ENCODE data around the gene GABRD. TPM values are rescaled to one million over a fixed set of nuclear protein-coding genes. Genes with fewer than 3 reads are reported as not detected.

Gene GABRD
- total RNA-seq, 1 experiment from 2014 or later = not detected

- Histone ChIP-seq H3K36me3 (ENCODE audit: insufficient read depth, low read length) (no peaks in the 10 kb centered on the region), H3K79me2 (ENCODE audit: low read length) (no peaks in the 10 kb centered on the region), H3K4me1 (ENCODE audit: low read length) (no peaks in the 10 kb centered on the region), H3K4me2 (ENCODE audit: low read depth, low read length, poor library complexity, severe bottlenecking) (no peak overlapping the region), H3K27ac (ENCODE audit: low read length) (no peak overlapping the region), H2AFZ (ENCODE audit: low read length) (no peak overlapping the region), H4K20me1 (ENCODE audit: insufficient read depth, low read depth, low read length) (no peaks in the 10 kb centered on the region), H3K9me2 (replicated peaks; ENCODE audit: insufficient read depth, low read length) (no peaks in the 10 kb centered on the region), H3K9me3 (ENCODE audit: low read length) (no peaks in the 10 kb centered on the region), H3K4me3 (ENCODE audit: low read length) (no peak overlapping the region), H3K27me3 (ENCODE audit: low read length) (no peaks in the 10 kb centered on the region), H3K9ac (ENCODE audit: low read length) (no peak overlapping the region)
- DNase-seq = no peak
These were observed 17.3 kb upstream of the GABRD start for GRCh38 chr1:2001773-2002411.

GRCh38 chr1:2003541-2004131 lies 15.5 kb upstream of the GABRD start, which contains the start of gene CFAP74:
Gene CFAP74 (minus strand): TSS chr1:2003786. CDS start chr1:1990956, 12,830 bp downstream.
- Histone ChIP-seq H4K20me1 (ENCODE audit: insufficient read depth, low read depth, low read length) (no peaks in the 10 kb centered on the region), H3K27ac (ENCODE audit: low read length) (no peak within 1 kb of the TSS), H3K9ac (ENCODE audit: low read length) (no peak within 1 kb of the TSS), H3K9me2 (replicated peaks; ENCODE audit: insufficient read depth, low read length) (no peaks in the 10 kb centered on the region), H3K4me1 (ENCODE audit: low read length) (no peaks in the 10 kb centered on the region), H3K36me3 (ENCODE audit: insufficient read depth, low read length) (no peaks in the 10 kb centered on the region), H3K9me3 (ENCODE audit: low read length) (no peaks in the 10 kb centered on the region), H3K27me3 (ENCODE audit: low read length) (no peaks in the 10 kb centered on the region), H3K4me2 (ENCODE audit: low read depth, low read length, poor library complexity, severe bottlenecking) (no peak within 1 kb of the TSS), H3K4me3 (ENCODE audit: low read length) (no peak within 1 kb of the TSS), H2AFZ (ENCODE audit: low read length) (no peak within 1 kb of the TSS), H3K79me2 (ENCODE audit: low read length) (no peaks in the 10 kb centered on the region)
- no peak for DNase-seq

GRCh38 chr1:2004856-2005255 lies 14.3 kb upstream of the GABRD start:
- no peak overlapping the region for H3K9ac ChIP-seq (ENCODE audit: low read length)
- H3K79me2 ChIP-seq (ENCODE audit: low read length) = no peaks in the 10 kb centered on the region
- no peak overlapping the region for H3K27ac ChIP-seq (ENCODE audit: low read length)
- no peaks in the 10 kb centered on the region for H3K27me3 ChIP-seq (ENCODE audit: low read length)
- H2AFZ ChIP-seq (ENCODE audit: low read length) = no peak overlapping the region
- H3K4me3 ChIP-seq (ENCODE audit: low read length) = no peak overlapping the region
- H3K4me2 ChIP-seq (ENCODE audit: low read depth, low read length, poor library complexity, severe bottlenecking) = no peak overlapping the region
- H3K9me3 ChIP-seq (ENCODE audit: low read length) = no peaks in the 10 kb centered on the region
- H3K36me3 ChIP-seq (ENCODE audit: insufficient read depth, low read length) = no peaks in the 10 kb centered on the region
- no peaks in the 10 kb centered on the region for H3K4me1 ChIP-seq (ENCODE audit: low read length)
- H3K9me2 ChIP-seq (replicated peaks; ENCODE audit: insufficient read depth, low read length) = no peaks in the 10 kb centered on the region
- no peaks in the 10 kb centered on the region for H4K20me1 ChIP-seq (ENCODE audit: insufficient read depth, low read depth, low read length)
- DNase-seq = no peak

GRCh38 chr1:2009101-2010053 lies 9.8 kb upstream of the GABRD start:
- Histone ChIP-seq H3K4me1 (ENCODE audit: low read length) (no peaks in the 10 kb centered on the region), H3K9me2 (replicated peaks; ENCODE audit: insufficient read depth, low read length) (no peaks in the 10 kb centered on the region), H3K4me3 (ENCODE audit: low read length) (no peak overlapping the region), H3K27ac (ENCODE audit: low read length) (no peak overlapping the region), H3K9me3 (ENCODE audit: low read length) (no peaks in the 10 kb centered on the region), H3K4me2 (ENCODE audit: low read depth, low read length, poor library complexity, severe bottlenecking) (no peak overlapping the region), H4K20me1 (ENCODE audit: insufficient read depth, low read depth, low read length) (no peaks in the 10 kb centered on the region), H3K79me2 (ENCODE audit: low read length) (no peaks in the 10 kb centered on the region), H3K9ac (ENCODE audit: low read length) (no peak overlapping the region), H3K27me3 (ENCODE audit: low read length) (no peaks in the 10 kb centered on the region), H2AFZ (ENCODE audit: low read length) (no peak overlapping the region), H3K36me3 (ENCODE audit: insufficient read depth, low read length) (no peaks in the 10 kb centered on the region)
- no peak for DNase-seq

GRCh38 chr1:2014181-2014580 lies 5.0 kb upstream of the GABRD start:
- no peak overlapping the region for H3K4me2 ChIP-seq (ENCODE audit: low read depth, low read length, poor library complexity, severe bottlenecking)
- H3K27ac ChIP-seq (ENCODE audit: low read length) = no peak overlapping the region
- H3K27me3 ChIP-seq (ENCODE audit: low read length) = no peaks in the 10 kb centered on the region
- no peaks in the 10 kb centered on the region for H3K9me2 ChIP-seq (replicated peaks; ENCODE audit: insufficient read depth, low read length)
- no peaks in the 10 kb centered on the region for H4K20me1 ChIP-seq (ENCODE audit: insufficient read depth, low read depth, low read length)
- H3K9ac ChIP-seq (ENCODE audit: low read length) = no peak overlapping the region
- no peaks in the 10 kb centered on the region for H3K4me1 ChIP-seq (ENCODE audit: low read length)
- H3K9me3 ChIP-seq (ENCODE audit: low read length) = no peaks in the 10 kb centered on the region
- DNase-seq = no peak
- no peaks in the 10 kb centered on the region for H3K36me3 ChIP-seq (ENCODE audit: insufficient read depth, low read length)
- H2AFZ ChIP-seq (ENCODE audit: low read length) = no peak overlapping the region
- H3K4me3 ChIP-seq (ENCODE audit: low read length) = no peak overlapping the region
- H3K79me2 ChIP-seq (ENCODE audit: low read length) = no peaks in the 10 kb centered on the region

- Histone ChIP-seq H2AFZ (ENCODE audit: low read length) (no peak overlapping the region), H3K4me1 (ENCODE audit: low read length) (no peaks in the 10 kb centered on the region), H3K36me3 (ENCODE audit: insufficient read depth, low read length) (no peaks in the 10 kb centered on the region), H3K4me2 (ENCODE audit: low read depth, low read length, poor library complexity, severe bottlenecking) (no peak overlapping the region), H3K79me2 (ENCODE audit: low read length) (no peaks in the 10 kb centered on the region), H3K9me2 (replicated peaks; ENCODE audit: insufficient read depth, low read length) (no peaks in the 10 kb centered on the region), H3K27me3 (ENCODE audit: low read length) (no peaks in the 10 kb centered on the region), H3K9ac (ENCODE audit: low read length) (no peak overlapping the region), H3K27ac (ENCODE audit: low read length) (no peak overlapping the region), H3K4me3 (ENCODE audit: low read length) (no peak overlapping the region), H4K20me1 (ENCODE audit: insufficient read depth, low read depth, low read length) (no peaks in the 10 kb centered on the region), H3K9me3 (ENCODE audit: low read length) (no peaks in the 10 kb centered on the region)
- DNase-seq = no peak
These were observed 4.1 kb upstream of the GABRD start for GRCh38 chr1:2014741-2015735.

- DNase-seq = no peak
- Histone ChIP-seq H3K27me3 (ENCODE audit: low read length) (no peaks in the 10 kb centered on the region), H3K9ac (ENCODE audit: low read length) (no peak overlapping the region)
These were observed 3.0 kb upstream of the GABRD start for GRCh38 chr1:2016123-2016522.

More at GRCh38 chr1:2016123-2016522, 3.0 kb upstream of the GABRD start:
- Histone ChIP-seq H2AFZ (ENCODE audit: low read length) (no peak overlapping the region), H3K4me1 (ENCODE audit: low read length) (no peaks in the 10 kb centered on the region), H3K27ac (ENCODE audit: low read length) (no peak overlapping the region), H3K4me3 (ENCODE audit: low read length) (no peak overlapping the region), H3K9me3 (ENCODE audit: low read length) (no peaks in the 10 kb centered on the region), H3K79me2 (ENCODE audit: low read length) (no peaks in the 10 kb centered on the region), H4K20me1 (ENCODE audit: insufficient read depth, low read depth, low read length) (no peaks in the 10 kb centered on the region), H3K9me2 (replicated peaks; ENCODE audit: insufficient read depth, low read length) (no peaks in the 10 kb centered on the region), H3K4me2 (ENCODE audit: low read depth, low read length, poor library complexity, severe bottlenecking) (no peak overlapping the region), H3K36me3 (ENCODE audit: insufficient read depth, low read length) (no peaks in the 10 kb centered on the region)

Data from Karpas-422 (cell line).